Urinary bladder (tissue), 4 donors: ENCODE measurements around the gene RNF213. TPM values are rescaled to one million over a fixed set of nuclear protein-coding genes. Genes with fewer than 3 reads are reported as not detected.

Experiments used
- DNase-seq: peaks from one replicate; pipeline ENCODE4 v3.0.0-alpha.2; 2015; ENCODE audit errors: extremely low spot score
- H3K27ac ChIP-seq: one replicate; pipeline ENCODE4 v1.5.1; 2013; ENCODE audit warnings: low read depth, mild to moderate bottlenecking, moderate library complexity
- H3K36me3 ChIP-seq: one replicate; pipeline ENCODE4 v1.6.1; 2013; ENCODE audit warnings: mild to moderate bottlenecking, moderate library complexity; ENCODE audit not compliant: insufficient read depth
- H3K4me1 ChIP-seq: one replicate; pipeline ENCODE4 v1.6.1; 2013; ENCODE audit warnings: mild to moderate bottlenecking, moderate library complexity; ENCODE audit not compliant: insufficient read depth
- H3K4me3 ChIP-seq: one replicate; pipeline ENCODE4 v1.5.1; 2013; ENCODE audit warnings: low read depth, low read length
- WGBS: extraction: QIAGEN DNeasy Blood & Tissue Kit; methylation state at CpG from one replicate; pipeline ENCODE4 v1.1.7; 2013; 5-methylcytosine and 5-hydroxymethylcytosine counted together
- polyA plus RNA-seq: library from polyadenylated mRNA; stranded (reverse); fragments of 200-250 nt; gene quantifications from one replicate; pipeline ENCODE4 v1.2.3, GENCODE V29; 2013
- total RNA-seq: library from RNA; depleted of rRNA; stranded (reverse); fragments of >200 nt; gene quantifications from one replicate; pipeline ENCODE4 v1.2.3, GENCODE V29; 2014
- donor health status: healthy with polysubstance abuse.
- donor health status: healthy.

The RNF213 gene
- total and polyA plus RNA-seq, 2 donors, result 37.2 to 81.5 TPM

GRCh38 chr17:80371196-80371595 lies 110.5 kb downstream of the RNF213 start:
- DNase-seq, result no peak
- WGBS, result 92% methylated on average over 5 of the region's 5 CpGs
- H3K4me3 ChIP-seq, result no peak overlapping the region
- peaks cover 9% of the 10 kb centered on the region for H3K36me3 ChIP-seq
- H3K4me1 ChIP-seq, result no peaks in the 10 kb centered on the region
- no peak overlapping the region for H3K27ac ChIP-seq

DNA sequence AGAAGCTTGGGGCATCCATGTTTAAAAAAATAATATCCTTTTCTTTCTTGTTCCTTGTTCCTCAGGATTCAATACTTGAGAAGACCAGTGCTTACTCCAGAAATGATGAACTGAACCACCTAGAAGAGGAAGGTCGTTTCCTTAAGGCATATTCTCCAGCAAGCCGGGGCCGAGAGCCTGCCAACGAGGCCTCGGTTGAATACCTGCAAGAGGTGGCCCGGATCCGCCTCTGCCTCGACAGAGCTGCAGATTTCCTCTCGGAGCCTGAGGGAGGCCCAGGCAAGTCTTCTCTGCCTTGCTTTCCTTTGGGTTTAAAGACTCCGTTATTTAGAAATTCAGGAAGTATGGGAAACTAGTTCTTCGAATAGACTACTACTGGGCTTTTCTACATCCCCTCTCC lies 111.8 kb downstream of the RNF213 start:
- no peak for DNase-seq
- H3K36me3 ChIP-seq, result peaks cover 12% of the 10 kb centered on the region

DNA sequence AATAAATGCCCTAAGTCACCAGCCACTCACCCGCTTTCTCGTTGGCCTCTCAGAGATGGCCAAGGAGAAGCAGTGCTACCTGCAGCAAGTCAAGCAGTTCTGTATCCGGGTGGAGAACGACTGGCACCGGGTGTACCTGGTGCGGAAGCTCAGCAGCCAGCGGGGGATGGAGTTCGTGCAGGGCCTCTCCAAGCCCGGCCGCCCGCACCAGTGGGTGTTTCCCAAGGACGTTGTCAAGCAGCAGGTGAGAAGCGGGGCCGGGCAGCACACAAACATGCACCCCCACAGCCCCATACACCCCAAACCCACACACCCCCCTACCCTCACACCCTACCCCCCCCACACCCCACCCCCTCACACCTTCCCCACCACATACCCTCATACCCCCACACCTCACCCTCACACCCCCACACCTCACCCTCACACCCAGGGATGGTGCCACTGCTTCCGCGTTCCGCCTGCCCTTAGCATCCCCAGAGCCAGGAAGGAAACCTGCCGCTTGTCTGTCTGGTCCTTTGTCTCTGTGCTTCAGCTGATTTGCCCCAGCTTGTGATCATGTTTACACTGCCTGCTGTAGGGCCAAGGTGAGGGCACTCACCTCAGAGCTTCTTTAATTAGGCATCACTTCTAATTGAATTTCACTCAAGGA lies 112.4 kb downstream of the RNF213 start:
- no peak overlapping the region for H3K4me3 ChIP-seq
- H3K27ac ChIP-seq, result no peak overlapping the region
- peaks cover 12% of the 10 kb centered on the region for H3K36me3 ChIP-seq
- DNase-seq, result no peak
- WGBS, result 95% methylated on average over 18 of the region's 18 CpGs
- no peaks in the 10 kb centered on the region for H3K4me1 ChIP-seq

More for the DNA sequence above, 111.8 kb downstream of the RNF213 start:
- H3K4me1 ChIP-seq, result no peaks in the 10 kb centered on the region
- no peak overlapping the region for H3K4me3 ChIP-seq
- no peak overlapping the region for H3K27ac ChIP-seq
- 89% methylated on average over 11 of the region's 11 CpGs for WGBS

GRCh38 chr17:80374039-80374731 lies 113.5 kb downstream of the RNF213 start:
- DNase-seq, result no peak
- H3K4me3 ChIP-seq, result no peak overlapping the region
- H3K4me1 ChIP-seq, result no peaks in the 10 kb centered on the region
- 94% methylated on average over 22 of the region's 22 CpGs for WGBS
- H3K27ac ChIP-seq, result no peak overlapping the region
- peaks cover 14% of the 10 kb centered on the region for H3K36me3 ChIP-seq

DNA sequence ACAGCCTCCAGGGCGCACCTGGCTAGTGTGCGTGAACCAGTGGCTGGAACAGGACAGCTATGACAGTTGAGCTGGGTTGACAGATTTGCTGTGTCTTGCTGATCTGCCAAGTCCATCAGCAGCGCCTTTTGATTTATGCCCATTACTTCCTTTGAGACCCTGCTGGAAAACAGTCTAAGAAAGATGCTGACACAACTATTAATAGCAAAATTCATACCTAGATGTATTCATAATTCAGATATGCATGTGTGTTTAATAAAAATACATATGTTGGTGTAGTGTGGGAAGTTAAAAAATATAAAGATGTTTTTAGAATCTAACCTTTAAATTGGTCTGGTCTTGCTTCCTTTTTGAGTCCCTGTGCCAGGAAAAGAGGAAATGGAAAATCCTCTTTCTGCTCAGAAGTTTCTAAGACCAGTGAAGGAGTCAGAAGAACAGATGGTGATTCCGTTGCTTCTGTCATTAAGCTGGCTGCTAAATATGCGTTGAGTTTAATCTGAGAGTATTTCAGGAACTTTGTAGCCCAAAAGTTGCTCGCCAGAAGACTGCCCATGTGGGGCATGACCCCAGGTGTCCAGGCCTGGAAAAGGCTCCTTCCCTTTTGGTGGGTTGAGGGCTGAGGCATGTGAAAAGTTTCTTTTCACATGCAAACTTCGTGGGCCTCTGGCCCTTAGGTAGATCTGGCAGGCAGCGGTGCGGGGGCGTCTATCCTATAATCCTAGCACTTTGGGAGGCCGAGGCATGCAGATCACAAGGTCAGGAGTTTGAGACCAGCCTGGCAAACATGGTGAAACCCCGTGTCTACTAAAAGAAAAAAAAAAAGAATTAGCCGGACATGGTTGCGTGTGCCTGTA lies 114.3 kb downstream of the RNF213 start:
- no peak overlapping the region for H3K27ac ChIP-seq
- H3K4me3 ChIP-seq, result no peak overlapping the region
- H3K36me3 ChIP-seq, result peaks cover 14% of the 10 kb centered on the region
- H3K4me1 ChIP-seq, result no peaks in the 10 kb centered on the region
- DNase-seq, result no peak
- 81% methylated on average over 14 of the region's 14 CpGs for WGBS

- 95% methylated on average over 4 of the region's 4 CpGs for WGBS
- DNase-seq, result no peak
- Histone ChIP-seq H3K4me3 (no peak overlapping the region), H3K27ac (no peak overlapping the region), H3K36me3 (peaks cover 13% of the 10 kb centered on the region), H3K4me1 (no peaks in the 10 kb centered on the region)
Measured at GRCh38 chr17:80376531-80376930, 115.9 kb downstream of the RNF213 start.

- no peak overlapping the region for H3K4me3 ChIP-seq
- H3K36me3 ChIP-seq, result peaks cover 16% of the 10 kb centered on the region
- DNase-seq, result no peak
- H3K4me1 ChIP-seq, result no peaks in the 10 kb centered on the region
- WGBS, result 92% methylated on average over 9 of the region's 9 CpGs
- H3K27ac ChIP-seq, result no peak overlapping the region
Measured at GRCh38 chr17:80377798-80378197, 117.1 kb downstream of the RNF213 start.

- WGBS, result 91% methylated on average over 9 of the region's 9 CpGs
- DNase-seq, result no peak
- H3K4me3 ChIP-seq, result no peak overlapping the region
- no peak overlapping the region for H3K27ac ChIP-seq
- peaks cover 17% of the 10 kb centered on the region for H3K36me3 ChIP-seq
- H3K4me1 ChIP-seq, result no peaks in the 10 kb centered on the region
Measured at GRCh38 chr17:80379348-80379747, 118.7 kb downstream of the RNF213 start.

- no peak for DNase-seq
- no peaks in the 10 kb centered on the region for H3K4me1 ChIP-seq
- 93% methylated on average over 6 of the region's 6 CpGs for WGBS
- peaks cover 14% of the 10 kb centered on the region for H3K36me3 ChIP-seq
- H3K4me3 ChIP-seq, result no peak overlapping the region
- no peak overlapping the region for H3K27ac ChIP-seq
Measured at GRCh38 chr17:80380068-80380467, 119.4 kb downstream of the RNF213 start.

GRCh38 chr17:80380555-80381002 lies 119.9 kb downstream of the RNF213 start:
- H3K36me3 ChIP-seq, result peaks cover 14% of the 10 kb centered on the region
- DNase-seq, result no peak
- no peak overlapping the region for H3K27ac ChIP-seq
- WGBS, result 86% methylated on average over 21 of the region's 21 CpGs
- H3K4me3 ChIP-seq, result no peak overlapping the region
- H3K4me1 ChIP-seq, result no peaks in the 10 kb centered on the region

- H3K4me3 ChIP-seq, result no peak overlapping the region
Measured at GRCh38 chr17:80381416-80381923, 120.8 kb downstream of the RNF213 start.

GRCh38 chr17:80382446-80382845 lies 121.8 kb downstream of the RNF213 start:
- Histone ChIP-seq H3K27ac (no peak overlapping the region), H3K4me3 (no peak overlapping the region), H3K4me1 (no peaks in the 10 kb centered on the region), H3K36me3 (peaks cover 15% of the 10 kb centered on the region)
- DNase-seq, result no peak
- WGBS, result 91% methylated on average over 3 of the region's 3 CpGs

More at GRCh38 chr17:80381416-80381923, 120.8 kb downstream of the RNF213 start:
- no peaks in the 10 kb centered on the region for H3K4me1 ChIP-seq
- peaks cover 13% of the 10 kb centered on the region for H3K36me3 ChIP-seq
- no peak overlapping the region for H3K27ac ChIP-seq
- WGBS, result 94% methylated on average over 18 of the region's 18 CpGs
- no peak for DNase-seq

DNA sequence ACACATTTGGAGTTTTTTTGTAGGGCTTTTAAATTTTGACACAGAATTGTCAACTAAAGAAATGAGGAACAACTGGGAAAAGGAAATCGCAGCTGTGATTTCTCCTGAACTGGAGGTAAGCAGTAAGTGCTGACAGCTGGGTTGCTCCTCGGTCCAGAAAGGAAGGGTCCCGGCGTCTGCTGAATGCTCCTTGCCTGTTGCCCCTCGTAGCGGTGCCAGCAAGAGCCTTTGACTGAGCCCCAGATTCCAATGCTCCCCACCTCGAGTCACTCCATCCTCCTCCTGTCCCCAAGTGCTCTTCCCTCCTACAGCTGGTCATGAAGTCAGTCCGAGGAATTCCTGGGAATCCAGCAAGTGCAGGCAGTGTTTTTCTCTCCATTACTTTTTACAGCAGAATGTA lies 122.3 kb downstream of the RNF213 start:
- DNase-seq, result no peak
- WGBS, result 81% methylated on average over 8 of the region's 8 CpGs
- no peak overlapping the region for H3K27ac ChIP-seq
- no peaks in the 10 kb centered on the region for H3K4me1 ChIP-seq
- H3K36me3 ChIP-seq, result peaks cover 15% of the 10 kb centered on the region
- no peak overlapping the region for H3K4me3 ChIP-seq
